Stimulated activated naive CD4-positive, alpha-beta T cell treated with Interleukin-2 at 50 U/mL for 16 hours (primary cell): ENCODE measurements around the gene RCAN1.

Experiments used
- DNase-seq: peaks from one replicate; lab custom pipeline; 2025; lab: John Stamatoyannopoulos, UW

The RCAN1 gene

DNA sequence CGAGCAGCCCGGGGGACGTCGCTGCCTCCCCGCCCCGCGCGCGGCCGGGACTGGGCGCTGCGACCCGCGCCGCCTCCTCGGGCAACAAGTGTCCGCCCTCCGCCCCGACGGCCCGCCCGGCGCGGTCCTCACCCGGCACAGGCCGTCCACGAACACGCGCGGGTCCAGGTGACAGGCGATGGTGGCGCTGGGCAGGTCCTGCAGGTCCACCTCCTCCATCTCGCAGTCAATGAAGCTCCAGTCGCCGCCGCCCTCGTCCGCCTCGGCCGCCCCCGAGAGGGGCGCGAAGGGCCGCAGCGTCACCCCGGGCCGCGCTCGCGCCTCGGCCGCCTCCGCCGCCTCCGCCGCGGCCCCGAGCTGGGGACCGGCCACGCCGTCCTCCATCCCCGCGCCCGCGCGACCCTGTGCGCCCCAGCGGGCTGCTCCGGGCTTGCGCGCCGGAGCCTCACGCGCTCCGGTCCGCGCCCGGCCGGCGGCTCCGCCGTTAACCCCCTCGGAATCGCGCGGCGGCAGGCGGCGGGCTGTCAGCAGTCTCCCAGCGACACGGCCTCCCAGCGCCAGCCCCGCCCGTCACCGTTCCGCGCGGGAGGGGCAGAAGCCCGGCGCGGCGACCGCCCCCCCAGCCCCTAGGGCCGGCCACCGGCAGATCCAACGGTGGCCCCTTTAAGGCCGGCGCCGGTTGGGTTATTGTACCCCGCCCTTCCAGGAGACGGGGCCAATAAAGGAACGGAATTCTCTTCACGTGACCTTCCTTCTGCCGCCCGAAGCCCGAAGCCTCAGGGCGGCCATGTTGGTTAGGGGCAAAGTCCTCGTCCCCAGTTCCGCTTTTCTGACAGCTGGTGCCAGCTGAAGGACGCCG lies at the start of gene RCAN1:
Gene RCAN1 (minus strand): TSS at position 486 of the 859 bp plus-strand sequence. CDS start 102 bp downstream, at position 384.
- peak; percentile 85 for DNase-seq

DNA sequence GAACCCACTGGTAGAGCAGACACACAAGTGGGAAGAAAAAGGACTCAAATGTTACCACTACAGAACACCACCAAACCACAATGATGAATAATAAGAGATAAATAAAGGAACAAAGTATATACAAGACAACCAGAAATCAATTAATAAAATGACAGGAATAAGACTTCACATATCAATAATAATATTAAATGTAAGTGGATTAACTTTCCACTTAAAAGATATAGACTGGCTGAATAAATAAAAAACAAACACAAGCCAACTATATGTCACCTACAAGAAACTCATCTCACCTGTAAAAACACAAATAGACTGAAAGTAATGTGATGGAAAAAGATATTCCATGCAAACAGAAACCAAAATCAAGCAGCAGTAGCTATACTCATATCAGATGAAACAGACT lies 46.9 kb upstream of the RCAN1 start:
- no peak for DNase-seq

DNA sequence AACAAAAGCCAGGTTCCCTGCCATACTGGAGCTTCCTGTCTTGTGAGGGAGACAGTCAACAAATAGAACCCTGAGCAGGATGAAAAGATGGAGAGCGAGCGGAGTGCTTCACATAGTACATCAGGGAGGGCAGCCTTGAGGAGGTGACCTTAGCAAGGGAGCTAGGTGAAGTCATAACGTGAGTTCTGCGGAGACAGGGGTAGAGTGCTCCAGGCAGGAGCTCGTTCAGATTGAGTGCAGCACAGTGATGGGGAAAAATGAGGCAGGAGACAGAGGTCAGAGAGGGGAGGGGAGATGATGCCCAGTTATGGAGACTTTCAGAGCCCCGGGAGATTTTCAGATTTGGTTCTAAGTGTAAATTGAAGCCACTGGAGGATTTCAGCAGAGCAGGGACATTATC lies 38.6 kb upstream of the RCAN1 start:
- no peak for DNase-seq

DNA sequence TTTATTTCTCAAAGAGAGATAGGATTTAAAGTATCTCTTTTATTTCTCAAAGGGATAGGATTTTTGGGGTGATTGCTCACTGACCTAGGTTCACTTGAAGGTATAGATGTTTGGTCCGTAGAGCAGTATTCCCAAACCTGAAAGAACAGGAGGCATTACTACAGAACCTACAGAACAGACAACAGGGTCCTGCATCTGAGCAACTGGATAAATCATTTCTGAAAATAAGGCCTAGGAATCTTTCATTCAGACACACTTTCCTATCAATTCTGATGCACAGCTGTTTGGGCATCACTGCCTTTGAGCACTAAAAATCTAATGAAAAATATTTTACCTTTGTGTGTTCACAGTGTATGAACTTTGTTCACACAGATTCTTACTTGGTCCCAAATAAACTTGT lies 36.7 kb upstream of the RCAN1 start:
- no peak for DNase-seq

DNA sequence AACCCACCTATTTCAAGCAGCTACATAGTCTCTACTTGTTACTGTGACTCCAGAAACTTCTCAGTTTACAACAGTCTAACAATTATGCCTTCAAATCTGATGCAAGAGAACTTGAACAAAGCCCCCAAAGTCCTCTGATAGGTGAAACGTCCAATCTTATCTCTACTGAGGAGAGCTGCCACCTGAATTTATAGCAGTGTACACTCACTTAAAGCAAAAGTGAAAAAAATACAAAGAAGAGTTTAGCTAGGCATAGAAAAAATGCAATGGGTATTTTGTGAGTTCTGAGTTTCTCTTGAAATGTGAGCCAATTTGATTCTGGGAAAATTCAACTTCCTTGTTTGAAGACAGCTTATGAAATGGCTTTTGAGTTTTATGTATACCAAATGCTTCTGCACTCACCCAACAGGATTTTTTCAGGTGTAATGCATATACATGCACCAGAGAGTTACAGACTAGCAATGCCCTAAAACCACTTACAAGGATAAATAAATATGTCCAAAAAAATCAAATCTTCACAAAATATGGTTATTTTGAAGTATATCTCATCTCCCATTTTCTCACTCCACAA lies 36.0 kb upstream of the RCAN1 start:
- DNase-seq: no peak

DNA sequence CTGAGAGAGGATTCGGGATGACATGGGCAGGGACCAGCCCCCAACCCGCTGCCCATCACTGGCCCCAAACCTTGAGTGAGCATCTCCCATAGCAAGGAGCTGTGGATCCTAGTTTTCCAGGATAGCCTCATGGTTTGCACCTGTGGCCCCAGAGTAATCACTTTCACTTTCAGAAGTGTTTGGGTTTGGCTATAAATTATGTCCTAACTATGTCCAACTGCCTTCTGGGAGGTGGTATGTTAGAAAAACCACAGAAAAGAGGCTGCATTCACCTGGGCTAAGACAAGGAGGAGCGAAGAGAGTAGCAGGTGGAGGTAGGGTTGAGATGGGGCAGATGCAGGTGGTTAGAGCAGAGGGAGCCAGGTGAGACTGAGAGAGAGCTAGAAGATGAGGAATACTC lies 34.5 kb upstream of the RCAN1 start:
- DNase-seq: no peak

DNA sequence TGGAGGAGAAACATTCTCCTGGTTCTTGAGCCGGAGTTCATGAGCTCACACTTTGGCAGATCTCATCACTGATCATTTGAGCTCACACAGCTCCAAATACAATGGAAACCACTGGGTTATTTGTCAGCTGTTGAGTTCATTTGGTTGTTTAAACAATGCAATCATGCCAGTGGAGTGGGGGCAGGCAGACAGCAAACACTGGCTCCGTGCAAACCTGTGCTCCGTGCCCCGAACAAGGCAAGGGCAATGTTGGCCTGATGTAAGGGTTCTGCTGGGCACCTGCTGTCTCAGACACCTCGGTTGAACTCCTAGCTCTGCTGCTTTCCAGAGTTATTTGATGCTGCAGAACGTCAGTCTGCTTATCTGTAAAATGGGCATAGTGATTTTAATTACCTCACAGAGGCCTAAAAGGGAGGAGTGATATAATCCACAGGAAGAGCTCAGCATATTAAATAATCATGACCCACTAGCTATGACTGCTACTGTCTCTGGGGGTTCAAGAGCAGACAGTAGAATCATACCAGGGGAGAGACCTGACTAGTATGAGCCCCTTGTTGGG lies 33.9 kb upstream of the RCAN1 start:
- no peak for DNase-seq

DNA sequence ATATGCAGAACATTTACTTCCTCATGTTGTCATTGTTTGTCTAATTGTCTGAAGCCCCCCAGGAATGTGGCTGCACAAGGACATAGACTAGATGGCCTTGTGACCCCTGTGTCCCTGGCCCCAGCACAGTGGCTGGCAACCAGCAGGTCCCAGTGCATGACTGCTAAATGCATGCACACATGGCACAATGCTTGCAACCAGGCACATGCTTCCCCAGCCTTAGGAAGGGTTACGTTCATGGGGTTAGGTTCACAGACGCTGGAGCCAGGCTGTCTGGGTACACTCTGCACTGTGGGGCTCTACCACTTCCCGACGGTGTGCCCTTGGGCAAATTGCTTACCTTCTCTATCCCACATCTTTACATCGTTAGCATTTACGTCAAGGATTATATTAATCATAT lies 32.6 kb upstream of the RCAN1 start:
- no peak for DNase-seq

DNA sequence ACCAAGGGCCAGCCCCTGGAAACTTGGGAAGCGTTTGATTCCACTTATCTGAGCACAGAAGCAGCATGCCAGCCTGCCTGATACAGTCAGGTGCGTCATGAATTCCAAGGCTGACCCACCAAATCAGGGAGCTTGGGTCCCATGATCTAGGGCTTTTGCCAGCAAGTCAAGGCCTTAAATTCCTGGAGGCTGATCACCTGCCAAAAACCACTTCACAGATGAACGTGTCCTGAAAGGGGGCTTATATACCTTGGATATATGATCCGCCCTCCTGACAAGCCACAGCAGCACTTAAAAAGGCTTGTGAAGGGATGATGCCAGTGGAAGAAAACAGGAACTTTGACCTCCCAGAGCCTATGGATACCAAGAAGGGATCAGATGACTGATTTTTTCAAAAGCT lies 29.9 kb upstream of the RCAN1 start:
- DNase-seq: no peak

DNA sequence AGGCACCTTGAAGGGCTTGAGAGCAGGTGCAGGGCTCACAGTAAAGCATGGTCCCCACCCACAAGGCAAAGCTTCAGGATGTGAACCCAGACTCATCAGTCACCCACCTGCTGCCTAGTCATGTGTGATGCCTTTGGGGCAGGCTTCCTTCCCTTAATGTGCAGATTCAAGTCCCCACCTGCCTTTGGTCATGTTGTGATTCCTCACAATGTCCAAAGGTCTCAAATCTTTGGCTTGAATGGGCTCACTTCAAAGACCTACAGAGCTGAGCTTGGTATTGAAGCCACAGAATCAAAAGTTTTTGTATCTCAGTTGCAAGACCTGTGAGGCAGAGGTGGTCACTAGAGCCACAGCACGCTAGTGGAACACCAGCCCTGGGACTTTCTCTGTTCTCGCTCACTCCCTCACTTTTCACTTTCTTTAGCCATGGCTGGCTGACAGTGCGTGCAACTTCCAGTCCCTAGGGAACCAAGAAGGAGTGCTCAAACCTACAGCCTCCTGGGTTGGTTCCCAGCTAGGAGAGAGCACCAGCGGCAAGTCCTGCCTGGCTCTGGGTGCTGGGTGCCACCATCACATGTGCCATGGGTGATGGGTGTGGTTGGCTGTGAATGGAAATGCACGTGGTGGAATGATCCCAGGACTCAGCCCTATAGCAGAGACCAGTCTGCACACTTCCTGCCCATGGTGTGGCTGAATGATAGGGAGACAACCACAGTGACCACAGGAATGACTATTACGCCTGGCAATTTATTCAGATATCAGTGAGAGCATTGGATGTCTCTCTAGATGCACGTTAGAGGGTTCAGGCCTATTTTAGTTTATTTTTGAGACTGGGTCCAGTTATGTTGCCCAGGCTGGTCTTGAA lies 27.5 kb upstream of the RCAN1 start:
- no peak for DNase-seq

DNA sequence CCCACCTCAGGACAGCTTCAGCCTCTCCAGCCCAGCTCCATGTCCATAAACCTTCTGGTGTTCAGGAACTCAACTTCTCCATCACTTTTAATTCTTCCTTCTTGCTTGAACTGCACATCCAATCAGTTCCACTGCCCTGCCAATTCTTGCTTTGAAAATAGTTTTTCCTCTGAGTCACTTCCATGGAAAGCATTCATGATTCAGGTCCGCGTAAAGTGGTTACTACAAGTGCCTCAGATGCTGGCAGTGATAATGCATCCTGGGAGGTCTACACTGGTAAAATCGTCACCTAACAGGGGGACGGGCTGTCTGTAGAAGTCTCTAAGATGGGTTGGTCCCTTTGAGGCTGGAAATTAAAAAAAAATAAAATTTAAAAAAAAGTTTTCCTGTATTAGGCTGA lies 25.9 kb upstream of the RCAN1 start:
- DNase-seq: no peak

DNA sequence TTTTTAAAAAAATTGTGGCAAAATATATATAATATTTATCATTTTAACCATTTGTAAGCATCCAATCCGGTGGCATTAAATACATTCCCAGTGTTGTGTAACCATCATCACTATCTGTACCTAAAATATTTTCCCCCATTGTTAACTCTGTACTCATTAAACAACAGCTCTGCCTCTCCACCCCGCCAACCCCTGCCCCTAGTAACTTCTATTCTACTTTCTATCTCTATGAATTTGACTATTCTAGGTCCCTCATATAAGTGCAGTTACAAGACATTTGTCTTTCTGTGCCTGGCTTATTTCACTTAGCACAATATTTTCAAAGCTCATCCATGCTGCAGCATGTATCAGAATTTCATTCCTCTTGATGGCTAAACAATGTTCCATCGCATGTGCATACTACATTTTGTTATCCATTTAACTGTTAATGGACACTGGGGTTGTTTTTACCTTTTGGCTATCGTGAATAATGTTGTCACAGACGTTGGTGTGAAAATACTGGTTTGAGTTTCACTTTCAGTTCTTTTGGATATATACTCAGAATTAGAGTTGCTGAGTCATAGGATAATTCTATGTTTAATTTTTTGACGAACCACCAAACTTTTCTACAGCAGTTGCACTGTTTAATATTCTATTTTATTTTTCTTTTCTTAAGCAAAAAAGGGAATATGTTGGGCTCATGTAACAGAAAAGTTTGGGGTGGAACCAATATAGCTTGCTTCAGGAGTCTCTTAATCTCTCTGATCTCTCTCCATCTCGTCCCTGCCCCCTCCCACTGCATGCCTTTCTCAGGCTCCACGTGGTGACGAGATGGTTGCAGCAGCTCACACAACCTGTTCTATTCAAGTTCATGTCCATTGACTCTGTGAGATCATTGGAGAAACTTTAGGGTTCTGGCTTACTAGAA lies 25.2 kb upstream of the RCAN1 start:
- DNase-seq: peak; percentile 41

DNA sequence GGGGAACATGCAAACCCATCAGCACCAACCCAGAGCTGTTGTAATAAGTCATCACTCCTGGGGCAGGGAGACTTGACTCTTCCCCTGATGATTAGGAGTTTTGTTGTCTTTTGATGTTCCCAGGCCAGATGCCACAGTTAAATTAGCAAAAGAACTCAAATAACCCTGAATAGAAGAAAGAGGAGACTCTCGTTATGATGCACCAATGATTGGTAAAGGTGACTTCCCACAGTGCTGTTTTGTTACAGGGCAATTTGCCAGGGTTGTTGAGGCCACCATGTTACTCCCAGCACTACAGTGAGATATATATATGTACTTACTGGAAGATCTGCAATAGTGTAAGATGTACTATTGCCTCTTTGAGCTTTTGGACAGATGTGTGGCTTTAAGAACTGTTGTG lies 24.3 kb upstream of the RCAN1 start:
- DNase-seq: no peak

DNA sequence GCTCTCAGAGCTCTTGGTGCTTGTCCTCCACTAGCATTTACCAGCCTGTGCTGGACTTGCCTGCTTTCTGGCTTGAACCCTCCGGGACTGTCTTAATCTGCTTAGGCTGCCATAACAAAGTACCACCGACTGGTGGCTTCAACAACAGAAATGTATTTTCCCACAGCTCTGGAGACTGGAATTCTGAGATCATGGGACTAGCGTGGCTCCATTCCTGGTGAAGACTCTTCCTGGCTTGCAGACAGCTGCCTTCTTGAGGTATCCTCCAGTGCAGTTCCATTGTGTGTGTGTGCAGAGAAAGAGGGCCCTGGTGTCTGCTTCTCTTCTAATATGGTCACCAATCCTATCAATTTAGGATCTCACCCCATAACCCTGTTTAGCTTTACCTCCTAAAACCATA lies 22.0 kb upstream of the RCAN1 start:
- no peak for DNase-seq

DNA sequence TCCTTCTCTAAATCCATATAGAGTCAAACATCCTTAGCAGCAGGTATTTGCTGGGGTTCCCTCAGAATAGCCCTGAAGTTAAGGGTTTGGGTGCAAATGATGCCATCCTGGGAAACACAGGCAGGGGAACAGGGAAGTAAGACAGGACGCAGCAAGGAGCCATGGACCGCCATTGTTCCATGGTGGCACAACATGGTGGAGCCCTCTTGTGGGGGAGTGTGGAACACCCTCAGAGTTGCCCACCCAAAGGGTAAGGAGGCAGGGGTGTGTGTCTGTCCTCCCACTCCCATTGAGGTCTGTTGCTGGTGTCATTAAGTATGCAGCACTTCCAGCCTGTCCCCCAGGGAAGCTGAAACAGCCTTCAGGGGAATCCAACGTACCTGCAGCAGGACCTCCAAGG lies 20.4 kb upstream of the RCAN1 start:
- DNase-seq: no peak

DNA sequence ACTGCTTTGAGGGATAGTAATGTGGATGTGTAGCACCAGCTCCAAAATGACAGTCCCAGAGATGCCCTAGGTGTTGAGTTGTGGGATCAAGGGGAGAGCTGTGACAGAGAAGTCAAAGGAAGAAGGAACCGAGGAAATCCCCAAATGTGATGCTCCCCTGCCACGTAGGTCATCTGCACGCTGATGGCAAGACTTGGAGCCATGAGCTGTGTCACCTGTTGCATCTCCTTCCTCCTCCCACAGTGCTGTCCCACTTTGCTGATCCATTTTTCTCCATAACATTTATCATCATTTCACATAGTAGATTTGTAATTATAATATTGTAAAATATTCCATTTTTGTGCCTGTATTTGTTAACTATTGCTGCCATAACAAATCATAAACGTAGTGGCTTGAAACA lies 17.6 kb upstream of the RCAN1 start:
- no peak for DNase-seq

DNA sequence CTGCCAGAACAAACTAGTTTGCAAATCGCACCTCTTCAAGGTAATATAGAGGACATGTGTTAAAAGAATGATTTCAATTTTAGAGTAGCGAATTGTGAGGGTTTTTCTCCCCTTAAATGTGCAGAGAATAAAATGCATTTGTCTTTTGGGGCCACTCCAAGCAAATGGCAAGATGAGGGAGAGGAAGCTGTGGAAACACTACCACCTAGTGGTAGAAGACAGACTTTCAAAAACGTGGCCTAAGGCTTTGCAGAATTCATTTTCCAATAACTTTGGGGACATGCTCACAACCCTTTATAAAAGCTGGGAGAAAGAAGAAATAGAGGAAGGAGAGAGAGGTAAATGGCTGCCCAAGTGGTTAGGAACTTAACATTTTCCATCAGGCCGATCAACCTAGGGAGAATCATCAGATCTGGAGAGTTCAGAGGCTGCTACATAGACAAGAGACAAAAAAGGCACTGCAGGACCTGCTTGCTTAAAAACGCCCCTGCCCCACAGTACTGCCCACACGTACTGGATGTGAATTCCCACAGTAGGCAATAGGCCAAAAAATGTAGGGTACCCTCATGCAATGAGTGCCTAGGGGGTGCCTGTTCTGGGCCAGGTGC lies 15.7 kb upstream of the RCAN1 start:
- DNase-seq: no peak

DNA sequence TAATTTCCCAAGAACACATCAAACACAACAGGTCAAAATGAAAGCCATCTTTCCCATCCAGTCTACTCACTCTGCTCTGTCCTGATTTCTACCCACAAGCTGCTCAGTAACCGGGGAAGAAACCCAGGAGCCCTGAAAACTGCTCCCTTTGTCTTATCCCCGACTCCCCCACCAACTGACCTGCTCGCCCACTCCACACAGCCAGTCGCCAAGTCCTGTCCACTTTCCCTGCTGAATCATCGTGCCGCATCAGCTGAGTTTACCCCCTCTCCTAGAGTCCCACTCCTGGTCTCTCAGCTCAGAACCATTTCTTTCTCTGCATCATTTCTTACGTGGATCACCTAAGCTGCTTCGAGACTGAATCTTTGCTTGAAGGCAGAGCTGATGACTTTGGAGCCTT lies 11.2 kb upstream of the RCAN1 start:
- DNase-seq: no peak

DNA sequence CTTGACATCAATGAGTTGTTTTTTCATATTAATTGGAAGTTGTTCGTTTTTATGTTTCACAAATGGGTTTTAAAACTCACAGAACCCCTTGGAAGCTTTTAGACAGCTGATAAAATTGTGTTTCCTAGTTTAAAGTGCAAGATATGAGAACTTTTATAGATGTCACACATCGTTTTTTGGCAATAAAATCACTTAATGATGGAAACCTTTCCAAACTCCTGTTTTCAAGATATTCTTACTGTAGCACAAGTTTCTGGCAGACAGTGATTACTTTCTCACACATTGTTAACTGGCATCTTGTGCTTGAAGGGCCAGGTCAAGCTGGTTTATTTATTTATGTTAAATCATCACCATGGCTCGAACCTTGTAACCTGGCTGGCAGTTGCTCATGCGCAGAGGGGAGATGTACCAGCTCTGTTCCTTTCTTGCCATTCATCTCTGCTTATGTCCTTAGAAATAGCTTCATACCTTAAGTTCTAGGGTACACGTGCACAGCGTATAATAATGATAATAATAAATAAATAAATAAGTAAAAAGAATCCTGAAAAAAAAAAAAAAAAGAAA lies 10.2 kb upstream of the RCAN1 start:
- DNase-seq: no peak

DNA sequence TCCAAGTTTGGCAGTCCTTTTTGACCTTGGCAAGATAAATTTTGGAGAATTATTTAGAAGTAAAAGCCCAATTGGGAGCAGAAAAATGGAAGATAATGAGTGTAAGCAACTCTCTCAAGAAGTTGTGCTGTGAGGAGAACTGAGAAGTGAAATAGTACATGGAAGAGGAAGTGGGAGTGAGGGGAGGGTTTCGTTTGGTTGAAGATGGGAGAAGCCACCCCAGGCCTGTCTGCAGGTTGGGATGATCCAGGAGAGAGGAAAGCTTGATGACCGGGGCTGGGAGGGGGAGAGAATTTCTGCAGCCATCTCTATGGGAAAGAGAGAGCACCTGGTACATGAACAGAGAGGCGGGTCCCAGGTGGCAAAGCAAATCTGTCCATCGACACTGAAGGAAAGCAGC lies 8.6 kb upstream of the RCAN1 start:
- DNase-seq: no peak
